A549 (cell line): ENCODE measurements around the gene CLHC1. TPM values are rescaled to one million over a fixed set of nuclear protein-coding genes. Genes with fewer than 3 reads are reported as not detected.

Experiments used
- polyA plus RNA-seq, 4 experiments: library from polyadenylated mRNA; depleted of rRNA in 3 of 4; stranded (reverse); fragments of >200 nt; fragmentation: RNase III in 1 of 4; extraction: RNeasy Plus Mini Kit Qiagen cat#74134 plus additional on column Dnase treatment in 1 of 4; gene quantifications; 2 replicates in 3 of 4; 3 replicates in 1 of 4; pipeline ENCODE4 v1.2.3, GENCODE V29; 2011 to 2017

CLHC1 gene
- polyA plus RNA-seq, 2 of the 4 experiments (the other 2 are of a cell fraction) = 3.2 to 8.5 TPM

Other genes with a start within 250 kb of the CLHC1 start
- gene RTN4, start 181.8 kb downstream of the CLHC1 start, polyA plus RNA-seq (2011; rRNA removed) = 302 and 336 TPM in 2 replicates
- gene RTN4, start 181.8 kb downstream of the CLHC1 start, polyA plus RNA-seq (2017; fragmentation: RNase III; extraction: RNeasy Plus Mini Kit Qiagen cat#74134 plus additional on column Dnase treatment) = 367 to 403 TPM (median 394 TPM) in 3 replicates
- gene RPS27A, start 395 bp upstream of the CLHC1 start, polyA plus RNA-seq (2011; rRNA removed) = 3,746 and 4,103 TPM in 2 replicates
- gene RPS27A, start 395 bp upstream of the CLHC1 start, polyA plus RNA-seq (2017; fragmentation: RNase III; extraction: RNeasy Plus Mini Kit Qiagen cat#74134 plus additional on column Dnase treatment) = 2,882 to 3,129 TPM (median 3,110 TPM) in 3 replicates
- gene MTIF2, start 36.9 kb upstream of the CLHC1 start, polyA plus RNA-seq (2011; rRNA removed) = 55.3 and 91.6 TPM in 2 replicates
- gene MTIF2, start 36.9 kb upstream of the CLHC1 start, polyA plus RNA-seq (2017; fragmentation: RNase III; extraction: RNeasy Plus Mini Kit Qiagen cat#74134 plus additional on column Dnase treatment) = 47.2 to 54.1 TPM (median 48.7 TPM) in 3 replicates
- gene CCDC88A, start 187.6 kb upstream of the CLHC1 start, polyA plus RNA-seq (2011; rRNA removed) = 70.9 and 77.8 TPM in 2 replicates
- 21.3 to 22.8 TPM (median 22.3 TPM) in 3 replicates for gene CCDC88A, start 187.6 kb upstream of the CLHC1 start, polyA plus RNA-seq (2017; fragmentation: RNase III; extraction: RNeasy Plus Mini Kit Qiagen cat#74134 plus additional on column Dnase treatment)